Measurements from ENCODE around the gene FGFBP2.

FGFBP2 gene

DNA sequence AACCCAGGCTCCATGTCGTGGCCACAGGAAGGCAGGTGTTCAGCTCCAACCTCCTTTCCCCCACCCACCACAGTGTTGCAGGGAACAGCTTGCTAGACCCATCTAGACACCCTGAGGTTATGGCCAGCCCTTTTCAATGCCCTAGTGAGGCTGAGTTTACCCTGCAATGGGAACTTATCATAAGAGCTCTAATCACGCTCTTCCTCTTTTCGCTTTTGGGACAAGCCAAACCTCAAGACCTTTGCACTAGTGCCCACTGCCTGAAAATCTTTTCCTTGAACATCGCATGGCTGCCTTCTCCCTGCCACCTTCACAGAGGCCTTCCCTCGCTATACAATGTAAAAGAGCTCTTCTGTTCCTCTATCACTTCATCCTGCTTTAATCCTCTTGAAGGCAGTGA lies 2.4 kb upstream of the FGFBP2 start:
- no peak for DNase-seq

DNA sequence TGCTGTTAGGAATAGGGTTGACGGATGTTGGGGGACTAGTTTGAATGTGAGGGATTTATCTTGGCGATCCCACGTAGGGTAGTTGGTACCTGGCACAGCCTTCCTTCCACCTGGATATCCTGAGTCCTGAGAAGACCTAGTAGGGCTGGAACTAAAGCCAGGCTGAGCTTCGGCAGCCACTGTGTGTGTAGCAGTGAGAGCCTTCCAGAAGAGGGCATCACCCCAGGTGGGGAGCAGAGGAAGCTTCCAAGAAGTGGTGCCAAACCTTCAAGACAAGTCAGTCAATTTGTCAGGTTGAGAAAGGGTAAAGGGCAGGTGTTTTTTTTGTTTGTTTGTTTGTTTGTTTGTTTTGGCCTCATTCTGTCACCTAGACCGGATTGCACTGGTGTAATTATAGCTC lies 1.2 kb upstream of the FGFBP2 start:
- no peak for DNase-seq

GRCh38 chr4:15963576-15963975 lies 601 bp upstream of the FGFBP2 start:
- no peak for DNase-seq

DNA sequence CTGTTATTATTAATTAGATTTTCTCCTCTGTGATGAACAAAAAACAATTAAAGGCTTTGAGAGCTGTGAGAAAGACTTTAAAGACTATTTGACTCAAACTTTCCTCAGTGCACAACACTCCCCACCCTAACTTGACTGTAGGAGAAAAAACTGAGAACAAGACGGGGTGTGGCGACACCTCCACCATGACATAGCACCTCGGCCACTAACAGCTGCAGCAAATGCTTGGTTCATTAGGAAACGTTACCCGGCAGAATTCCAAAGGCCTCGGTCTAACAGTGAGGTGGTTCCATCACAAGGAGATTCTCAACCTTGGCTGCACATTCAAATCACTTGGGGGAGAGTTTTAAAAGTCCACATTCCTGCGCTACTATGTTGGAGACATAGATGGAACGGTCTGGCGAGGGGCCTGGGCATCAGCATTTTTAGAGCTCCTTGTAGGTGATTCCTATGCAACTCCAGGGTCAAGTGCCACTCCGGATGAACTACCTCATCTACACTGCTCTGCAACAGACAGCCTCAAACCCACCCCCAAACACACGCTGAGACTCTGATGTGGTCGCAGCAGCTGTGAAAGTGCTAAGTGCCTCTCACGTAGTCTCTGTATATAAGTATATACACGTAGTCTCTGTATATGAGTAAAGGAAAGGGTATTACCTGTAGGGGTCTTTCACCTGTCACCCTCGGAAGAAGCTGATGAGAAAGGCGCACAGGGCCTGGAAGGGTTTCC lies 1.0 kb downstream of the FGFBP2 start:
- DNase-seq: no peak

DNA sequence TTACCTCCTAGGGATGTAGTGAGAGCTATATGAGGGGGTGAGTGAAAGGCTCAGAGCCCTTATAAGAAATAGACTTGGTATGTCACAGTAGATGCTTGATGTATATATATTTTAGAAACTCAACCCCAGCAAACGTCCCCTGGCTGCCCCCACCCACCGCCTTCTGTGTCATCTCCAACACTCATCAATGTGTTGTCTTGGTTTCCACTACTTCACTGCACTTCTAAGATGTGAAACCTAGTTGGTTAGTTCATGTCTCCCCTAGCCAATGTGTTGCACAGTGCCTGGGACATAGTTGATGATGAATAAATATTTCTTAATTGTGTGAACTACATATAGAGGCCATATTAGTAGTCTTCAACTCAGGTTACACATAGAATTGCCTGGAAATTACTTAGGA lies 4.4 kb downstream of the FGFBP2 start:
- DNase-seq: no peak

DNA sequence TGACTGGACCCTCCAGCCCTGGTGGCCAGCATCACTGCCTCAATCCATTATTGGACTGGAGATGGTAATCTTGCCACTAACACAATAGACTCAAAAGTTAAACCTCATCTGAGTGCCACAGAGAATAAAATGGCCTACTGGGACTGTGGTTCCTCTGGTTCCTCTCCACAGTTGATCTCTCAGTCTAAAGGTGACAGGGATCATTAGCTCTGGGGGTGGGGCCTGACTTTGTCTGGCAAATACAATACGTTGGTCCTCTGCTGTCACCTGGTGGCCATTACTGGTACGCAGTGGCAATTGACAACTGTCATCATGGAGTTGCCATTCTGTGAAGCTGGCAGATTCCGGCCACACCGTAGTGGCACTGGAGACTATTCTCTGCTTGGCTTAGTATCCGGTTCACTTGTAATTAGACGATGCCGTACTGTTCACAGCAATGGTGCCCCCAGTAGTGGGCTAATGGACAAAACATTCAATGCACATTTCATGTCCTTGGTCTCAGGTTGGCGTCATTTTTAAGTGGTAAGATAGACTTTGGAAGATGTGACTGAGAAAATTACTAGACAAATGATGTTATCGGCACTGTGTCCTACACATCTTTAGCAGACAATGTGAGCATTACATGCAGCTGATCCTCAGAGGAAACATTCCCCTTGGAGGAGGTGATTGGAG lies 6.7 kb downstream of the FGFBP2 start:
- peak; percentile 56 for DNase-seq

GRCh38 chr4:15955670-15956069 lies 7.3 kb downstream of the FGFBP2 start:
- DNase-seq: no peak

- DNase-seq: no peak
Observed at GRCh38 chr4:15953625-15954024, 9.3 kb downstream of the FGFBP2 start.

DNA sequence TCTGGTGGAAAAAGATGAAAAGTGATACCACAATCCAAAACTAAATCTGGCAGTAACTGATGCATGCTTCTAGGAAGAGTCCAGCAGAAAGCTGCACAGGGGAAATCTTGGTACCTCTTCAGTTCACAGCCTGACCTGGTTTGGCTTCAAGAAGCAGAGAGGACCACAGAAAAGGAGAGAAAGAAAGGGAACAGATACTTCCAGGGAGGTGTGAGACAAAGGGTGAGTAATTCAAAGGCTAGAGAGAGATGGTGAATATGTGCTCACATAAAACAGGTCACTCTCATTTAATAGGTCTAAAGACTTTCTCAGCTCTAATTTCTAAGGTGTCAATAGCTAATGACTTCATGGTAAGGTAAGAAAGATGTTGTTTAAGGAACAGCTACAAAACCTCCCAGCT lies 11.2 kb downstream of the FGFBP2 start:
- no peak for DNase-seq

DNA sequence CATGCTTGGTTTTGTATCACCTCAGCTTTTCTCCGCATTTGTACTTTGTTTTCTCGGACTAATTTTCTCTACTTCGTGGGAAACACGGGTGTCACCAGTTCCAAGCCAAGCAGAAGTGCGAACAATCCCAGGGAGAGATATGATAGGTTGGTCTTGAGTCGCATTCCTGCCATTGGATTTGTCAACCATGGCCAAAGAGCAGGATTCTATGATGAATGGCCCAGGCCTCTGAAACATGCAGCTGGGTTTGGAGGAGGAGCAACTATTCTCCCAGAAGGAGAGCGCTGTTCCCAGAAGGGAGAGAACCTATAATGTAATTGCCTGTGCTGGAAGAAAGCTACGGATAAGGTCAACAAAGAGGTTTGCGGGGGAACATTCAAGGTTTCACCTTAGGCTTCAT lies 14.1 kb downstream of the FGFBP2 start:
- DNase-seq: no peak

DNA sequence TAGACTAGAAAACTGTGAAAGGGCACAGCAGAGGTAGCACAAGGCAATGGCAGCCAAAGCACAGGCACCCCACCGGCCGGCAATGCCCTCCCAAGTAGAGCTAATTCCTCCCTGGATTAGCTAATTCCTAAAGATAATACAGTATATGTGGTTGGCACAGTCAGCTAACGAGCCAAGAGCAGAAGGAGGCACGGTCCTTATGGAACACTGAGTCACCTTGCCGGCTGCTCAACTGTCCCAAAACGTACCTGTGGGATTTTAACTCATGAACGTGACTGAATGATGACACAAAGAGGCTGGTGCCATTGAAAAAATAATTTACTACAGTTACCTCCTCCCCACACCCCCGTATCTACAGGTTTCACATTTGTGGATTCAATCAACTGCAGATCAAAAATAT lies 15.3 kb downstream of the FGFBP2 start:
- no peak for DNase-seq

DNA sequence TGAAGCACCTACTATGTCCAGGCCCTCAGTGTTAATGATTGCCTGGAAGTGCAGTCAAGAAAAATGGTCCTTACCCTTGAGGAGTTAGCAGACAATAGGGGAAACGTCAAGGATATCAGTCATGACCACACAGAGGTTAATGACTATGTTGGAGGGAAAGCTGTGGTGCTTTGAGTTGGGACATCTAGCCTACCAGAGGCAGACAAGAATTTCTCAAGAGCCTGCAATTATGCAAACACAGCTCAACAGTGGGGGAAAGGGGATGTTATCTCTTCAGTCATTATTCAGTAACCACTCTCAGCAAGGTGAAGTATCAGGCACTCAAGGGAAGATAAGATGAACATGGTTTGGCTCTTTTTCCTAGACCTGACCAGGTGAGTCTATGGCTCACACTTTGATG lies 17.5 kb downstream of the FGFBP2 start:
- no peak for DNase-seq

DNA sequence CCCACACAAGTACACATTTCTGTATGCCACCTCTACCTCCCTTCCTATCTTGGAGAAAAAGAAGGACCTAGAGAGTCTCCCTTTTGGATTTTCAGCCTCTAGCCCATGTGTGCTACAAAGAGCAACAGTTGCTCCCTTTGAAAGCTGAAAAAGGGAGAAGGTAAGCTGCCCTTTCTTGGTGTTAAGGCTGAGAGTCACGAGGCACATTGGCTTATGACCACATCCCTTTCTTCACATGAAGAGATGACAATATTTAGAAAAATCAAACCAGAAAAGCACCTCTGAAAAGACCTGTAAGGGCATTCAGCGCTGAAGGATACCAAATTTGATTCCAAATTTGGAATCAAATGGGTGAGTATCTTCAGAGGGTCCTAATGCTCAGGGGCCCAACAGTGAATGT lies 18.1 kb downstream of the FGFBP2 start:
- no peak for DNase-seq

DNA sequence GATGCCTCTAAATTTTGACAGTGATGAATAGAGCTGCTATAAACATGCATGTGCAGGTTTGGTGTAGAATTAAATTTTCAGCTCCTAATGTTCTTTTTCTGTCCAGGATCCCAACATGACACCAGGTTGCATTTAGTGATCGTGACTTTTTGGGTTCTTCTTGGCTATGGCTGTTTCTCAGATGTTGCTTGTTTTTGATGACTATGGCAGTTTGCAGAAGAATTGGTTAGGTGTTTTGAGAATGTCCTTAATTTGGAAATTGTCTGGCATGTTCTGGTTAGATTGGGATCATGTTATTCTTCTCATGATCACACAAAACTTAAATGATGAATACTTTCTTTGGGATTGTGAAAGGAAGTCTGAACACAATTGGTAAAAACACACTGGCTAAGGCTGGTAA lies 20.7 kb downstream of the FGFBP2 start:
- no peak for DNase-seq

- DNase-seq: no peak
Observed at GRCh38 chr4:15938640-15939039, 24.3 kb downstream of the FGFBP2 start, which contains the start of gene FGFBP1. TSS of gene FGFBP1 (minus strand) at chr4:15938740. CDS start at chr4:15936632, 2,108 bp downstream.

- DNase-seq: peak; percentile 19
Observed at GRCh38 chr4:15938182-15938581, 24.8 kb downstream of the FGFBP2 start.

GRCh38 chr4:15936495-15936894 lies 26.5 kb downstream of the FGFBP2 start:
- no peak for DNase-seq

DNA sequence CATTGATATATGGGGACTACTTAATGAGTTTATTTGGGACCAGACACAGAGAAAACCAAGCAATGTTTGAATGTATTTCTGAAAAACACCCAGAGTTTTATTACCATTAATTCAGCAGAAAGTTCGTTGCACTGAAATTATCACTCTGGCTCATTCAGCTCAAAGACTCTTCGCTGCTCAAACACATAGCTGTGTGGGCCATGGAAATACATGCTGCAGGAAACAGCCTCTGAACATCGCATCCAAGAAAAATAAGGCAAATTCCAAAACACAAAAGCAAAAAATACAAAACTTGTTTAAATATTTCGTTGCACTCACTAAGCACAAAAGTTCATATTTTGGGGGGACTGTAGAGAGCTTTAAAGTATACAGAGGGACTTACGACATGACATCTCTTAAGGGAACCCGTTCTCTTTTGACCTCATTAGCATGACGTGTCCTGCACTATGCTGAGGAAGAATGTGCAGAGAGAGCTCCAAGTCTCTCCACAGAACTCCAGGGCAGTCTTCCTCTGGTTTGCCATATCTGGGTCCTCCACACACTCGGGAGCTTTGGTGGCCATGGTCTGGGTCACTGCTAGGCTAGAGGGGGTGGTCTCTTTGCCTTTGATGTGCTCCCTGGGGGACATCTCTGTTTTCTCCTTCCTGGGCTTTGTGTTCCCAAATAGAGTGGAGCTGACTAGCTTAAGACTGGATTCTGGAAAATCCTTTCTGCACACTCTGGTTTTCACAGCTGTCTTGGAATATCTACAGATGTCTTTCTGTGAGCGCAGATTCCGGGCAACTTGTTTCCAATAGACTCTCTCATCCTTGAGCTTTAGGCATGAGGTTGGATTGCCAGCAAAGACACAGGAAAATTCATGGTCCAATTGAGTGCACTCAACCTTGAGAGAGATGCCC lies 27.2 kb downstream of the FGFBP2 start:
- no peak for DNase-seq

GRCh38 chr4:15934259-15934658 lies 28.7 kb downstream of the FGFBP2 start:
- DNase-seq: no peak

- no peak for DNase-seq
Observed at GRCh38 chr4:15931451-15932210, 31.3 kb downstream of the FGFBP2 start.

GRCh38 chr4:15930314-15930713 lies 32.7 kb downstream of the FGFBP2 start:
- DNase-seq: no peak

- DNase-seq: no peak
Observed at GRCh38 chr4:15929540-15929939, 33.4 kb downstream of the FGFBP2 start.

GRCh38 chr4:15928883-15929282 lies 34.1 kb downstream of the FGFBP2 start:
- DNase-seq: no peak
